GM12892 (cell line): Measurements from ENCODE around the gene ABHD12B.

Experiments used
- DNase-seq: peaks from one replicate; pipeline ENCODE4 v3.0.0; 2011; ENCODE audit not compliant: insufficient read length
- FAIRE-seq: peaks from 2 replicates; lab custom pipeline; 2011; peaks lifted over from hg19 to GRCh38; lab: Jason Lieb, UNC
- POLR2A ChIP-seq: IDR thresholded peaks from 2 replicates; pipeline ENCODE4 v1.6.1; 2011; ENCODE audit warnings: low read depth, low read length, control low read depth
- POLR2AphosphoS5 ChIP-seq: IDR thresholded peaks from 2 replicates; pipeline ENCODE4 v1.6.1; 2011; ENCODE audit warnings: low read depth, low read length, control low read depth
- TAF1 ChIP-seq: IDR thresholded peaks from 2 replicates; pipeline ENCODE4 v1.6.1; 2011; ENCODE audit warnings: low read depth, mild to moderate bottlenecking, control low read depth, low read length, borderline replicate concordance

Gene ABHD12B

DNA sequence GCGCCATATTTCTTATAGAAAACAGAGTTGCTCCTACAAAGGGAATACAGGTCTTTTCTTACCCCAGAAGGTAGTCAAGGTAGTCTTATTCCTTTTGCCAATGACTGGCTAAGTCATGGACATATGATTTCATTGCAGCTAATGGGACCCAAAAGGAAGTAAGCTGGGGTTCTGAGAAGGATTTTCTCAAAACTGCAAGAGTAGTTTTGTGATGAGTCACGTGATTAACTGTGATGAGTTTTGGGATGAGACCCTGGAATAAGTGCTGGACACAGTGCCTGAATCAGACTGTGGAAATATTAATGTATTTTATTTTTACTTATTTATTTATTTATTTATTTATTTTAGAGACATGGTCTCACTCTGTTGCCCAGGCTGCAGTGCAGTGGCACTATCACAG is 27.5 kb upstream of the ABHD12B start:
- FAIRE-seq (no peak), DNase-seq (no peak)
- no peak for TF ChIP-seq TAF1
- no peak for TF ChIP-seq POLR2A
- TF ChIP-seq POLR2AphosphoS5: no peak

DNA sequence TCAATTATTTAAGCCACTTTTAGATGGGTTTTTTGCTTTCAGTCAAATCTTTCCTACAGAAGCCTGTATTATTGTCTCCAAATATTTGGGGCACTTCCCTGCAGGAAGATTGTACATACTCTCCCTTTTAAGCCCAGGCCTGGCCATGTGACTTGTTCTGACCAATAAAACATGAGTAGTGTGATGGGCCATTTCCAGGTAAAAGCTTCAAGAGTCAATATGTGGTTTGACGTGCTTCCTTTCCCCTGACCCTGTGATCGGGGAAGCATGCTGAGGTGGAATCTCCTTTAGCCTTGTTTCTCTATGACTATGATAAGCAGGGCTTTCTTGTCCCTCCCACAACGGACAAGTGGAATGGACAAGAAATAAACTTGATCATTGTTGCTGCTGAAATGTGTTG is 26.7 kb upstream of the ABHD12B start:
- DNase-seq: no peak
- no peak for TF ChIP-seq TAF1
- no peak for TF ChIP-seq POLR2AphosphoS5
- TF ChIP-seq POLR2A: no peak
- FAIRE-seq: no peak

DNA sequence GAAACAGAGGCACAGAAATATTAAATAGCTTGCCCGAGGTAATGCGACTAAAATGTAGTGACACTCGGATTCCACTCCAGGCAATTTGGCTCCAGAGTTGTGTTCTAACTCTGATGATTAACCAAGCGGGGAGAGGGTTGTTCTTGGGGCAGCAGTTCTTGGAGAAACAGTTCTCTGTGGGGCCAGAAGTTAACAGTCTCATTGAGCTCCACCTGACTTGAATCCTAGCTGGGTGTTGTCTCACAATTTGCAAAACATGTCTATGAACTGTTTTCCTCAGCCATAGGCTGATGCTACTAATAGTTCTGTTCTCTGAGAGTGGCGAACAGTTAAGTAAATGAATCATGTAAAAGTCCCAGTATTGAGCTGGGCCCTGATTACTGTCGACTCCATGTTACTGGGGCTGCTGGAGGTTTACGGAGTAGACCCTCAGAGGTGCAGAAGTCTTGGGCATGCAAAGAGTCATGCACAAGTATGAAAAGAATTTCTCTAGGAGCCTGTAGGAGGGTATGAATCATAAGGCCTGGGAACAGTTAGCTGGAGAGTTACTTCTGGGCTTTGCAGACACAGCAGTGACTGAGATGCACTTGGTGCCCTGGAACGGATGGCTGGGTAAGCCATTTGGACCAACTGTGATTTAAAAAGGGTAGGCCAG is 25.5 kb upstream of the ABHD12B start:
- DNase-seq (no peak), FAIRE-seq (no peak)
- TF ChIP-seq POLR2A: no peak
- no peak for TF ChIP-seq TAF1
- no peak for TF ChIP-seq POLR2AphosphoS5

DNA sequence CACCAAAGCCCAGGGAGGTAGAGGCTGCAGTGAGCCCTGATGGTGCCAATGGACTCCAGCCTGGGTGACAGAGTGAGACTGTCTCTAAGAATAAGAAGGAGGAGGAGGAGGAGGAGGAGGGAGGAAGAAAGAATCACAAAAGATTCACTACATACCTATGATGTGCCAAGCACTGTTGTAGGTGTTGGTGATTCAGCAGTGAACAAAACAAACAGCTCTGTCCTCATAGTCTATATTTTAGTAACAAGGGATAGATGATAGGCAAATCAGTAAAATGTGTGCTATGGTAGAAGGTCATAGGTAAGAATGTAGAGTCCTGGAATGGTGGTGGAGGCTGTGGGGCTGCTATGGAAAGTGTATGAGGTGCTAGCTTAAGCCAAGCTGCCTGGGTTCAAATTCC is 18.0 kb upstream of the ABHD12B start:
- DNase-seq (no peak), FAIRE-seq (no peak)

DNA sequence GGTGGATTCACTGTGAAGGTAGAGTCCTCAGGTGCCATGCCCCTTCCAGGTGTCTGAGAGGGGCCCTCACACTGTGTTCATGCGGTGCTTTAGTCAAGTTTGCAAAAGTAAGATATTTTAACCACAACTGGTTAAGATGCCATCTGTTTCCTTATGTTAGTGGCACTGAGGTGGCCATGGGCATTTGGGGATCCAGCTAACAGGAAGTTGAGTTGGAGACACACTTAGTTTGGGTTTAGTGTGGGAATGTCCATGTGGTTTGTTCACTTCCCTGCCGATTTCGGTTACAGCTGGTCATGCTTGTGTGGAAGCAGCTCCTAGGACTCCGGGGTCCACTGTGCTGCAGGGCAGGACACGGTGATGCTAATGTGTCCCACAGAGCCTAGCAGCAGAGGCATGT is 17.3 kb upstream of the ABHD12B start:
- no peak for DNase-seq
- no peak for FAIRE-seq
- TF ChIP-seq POLR2A (no peak), POLR2AphosphoS5 (no peak), TAF1 (no peak)

More for the DNA sequence above, 18.0 kb upstream of the ABHD12B start:
- no peak for TF ChIP-seq POLR2A
- no peak for TF ChIP-seq TAF1
- no peak for TF ChIP-seq POLR2AphosphoS5

DNA sequence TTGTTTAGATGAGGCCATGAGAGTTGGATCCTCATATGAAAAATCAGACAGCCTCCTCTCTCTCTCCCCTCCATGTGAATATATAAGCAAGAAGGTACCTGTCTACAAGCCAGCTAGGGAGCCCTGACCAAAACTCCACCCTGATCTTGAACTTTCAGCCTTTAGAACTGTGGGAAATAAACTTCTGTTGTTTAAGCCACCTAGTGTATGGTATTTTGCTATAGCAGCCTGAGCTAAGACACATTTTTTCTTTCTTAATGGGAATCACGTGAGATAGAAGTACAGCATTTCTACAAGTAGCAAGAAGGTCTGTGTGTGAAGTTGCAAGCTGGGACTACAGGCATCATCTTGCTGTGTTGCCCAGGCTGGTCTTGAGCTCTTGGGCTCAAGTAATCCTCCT is 16.3 kb upstream of the ABHD12B start:
- no peak for TF ChIP-seq TAF1
- TF ChIP-seq POLR2A: no peak
- TF ChIP-seq POLR2AphosphoS5: no peak
- DNase-seq (no peak), FAIRE-seq (no peak)

DNA sequence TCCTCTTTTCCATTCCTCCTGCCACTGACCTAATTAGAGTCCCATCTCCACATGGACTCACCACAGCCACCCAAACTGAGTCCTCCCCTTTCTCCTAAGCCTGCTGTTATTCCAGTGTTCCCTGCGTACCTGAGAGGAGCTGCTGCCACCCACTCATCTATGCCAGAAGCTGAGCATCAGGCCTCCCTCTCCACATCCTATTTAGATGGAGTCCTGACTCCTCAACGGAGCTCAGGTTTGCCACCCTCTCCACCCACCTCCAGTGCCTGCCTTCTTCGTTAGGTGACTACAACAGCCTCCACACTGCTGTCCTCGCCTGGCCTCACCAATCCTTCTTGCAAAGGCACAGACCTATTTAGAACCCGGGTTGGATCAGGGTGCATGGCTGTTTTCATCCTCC is 15.2 kb upstream of the ABHD12B start:
- FAIRE-seq (no peak), DNase-seq (no peak)
- no peak for TF ChIP-seq POLR2AphosphoS5
- no peak for TF ChIP-seq POLR2A
- no peak for TF ChIP-seq TAF1

DNA sequence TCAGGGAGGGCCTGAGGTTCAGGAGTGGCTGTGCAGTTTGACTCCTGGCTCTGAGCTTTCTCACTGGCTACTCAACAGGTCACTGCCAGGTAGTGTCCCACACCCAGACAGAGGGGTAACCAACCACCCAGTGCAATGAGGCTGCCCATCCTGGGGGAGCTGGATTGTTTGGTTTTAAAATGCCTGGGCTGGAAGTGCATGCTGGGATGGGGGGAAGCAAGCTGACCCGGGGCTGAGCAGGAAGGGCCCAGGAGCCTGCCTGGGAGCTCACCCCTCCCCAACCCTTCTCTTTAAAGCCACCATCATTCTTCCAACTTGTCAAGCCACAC is 12.6 kb upstream of the ABHD12B start:
- FAIRE-seq (peak; percentile 24), DNase-seq (no peak)
- TF ChIP-seq TAF1 (no peak), POLR2AphosphoS5 (no peak), POLR2A (no peak)

DNA sequence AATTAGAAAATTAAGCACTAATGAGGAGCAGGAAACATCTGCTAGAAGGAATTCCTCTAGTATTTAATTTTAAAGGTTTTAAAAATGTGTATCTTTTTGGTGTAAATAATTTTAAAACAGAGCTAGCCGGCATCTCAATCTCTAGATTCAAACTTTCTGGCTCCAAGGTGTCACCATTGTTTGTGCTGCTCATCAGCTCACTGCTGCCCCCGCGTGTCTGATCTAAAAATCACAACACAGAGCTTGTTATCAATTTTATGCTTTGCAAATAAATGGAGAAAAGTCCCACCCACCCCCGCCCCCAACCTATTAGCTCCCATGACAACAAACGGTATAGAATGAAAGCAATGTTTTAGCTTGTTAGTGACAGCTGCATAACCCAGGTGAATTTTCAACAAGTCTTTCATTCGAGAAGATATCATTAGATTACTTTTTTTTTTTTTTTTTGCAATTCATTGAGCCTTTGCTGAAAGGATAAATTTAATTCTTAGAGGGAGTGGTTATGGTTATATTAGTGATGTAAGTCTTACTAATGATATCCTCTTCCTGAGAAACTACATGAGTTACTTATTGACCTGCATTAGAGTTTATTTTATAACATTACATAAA is 11.3 kb upstream of the ABHD12B start:
- TF ChIP-seq POLR2AphosphoS5: no peak
- TF ChIP-seq TAF1: no peak
- no peak for TF ChIP-seq POLR2A
- FAIRE-seq (peak; percentile 67), DNase-seq (peak; percentile 53)

DNA sequence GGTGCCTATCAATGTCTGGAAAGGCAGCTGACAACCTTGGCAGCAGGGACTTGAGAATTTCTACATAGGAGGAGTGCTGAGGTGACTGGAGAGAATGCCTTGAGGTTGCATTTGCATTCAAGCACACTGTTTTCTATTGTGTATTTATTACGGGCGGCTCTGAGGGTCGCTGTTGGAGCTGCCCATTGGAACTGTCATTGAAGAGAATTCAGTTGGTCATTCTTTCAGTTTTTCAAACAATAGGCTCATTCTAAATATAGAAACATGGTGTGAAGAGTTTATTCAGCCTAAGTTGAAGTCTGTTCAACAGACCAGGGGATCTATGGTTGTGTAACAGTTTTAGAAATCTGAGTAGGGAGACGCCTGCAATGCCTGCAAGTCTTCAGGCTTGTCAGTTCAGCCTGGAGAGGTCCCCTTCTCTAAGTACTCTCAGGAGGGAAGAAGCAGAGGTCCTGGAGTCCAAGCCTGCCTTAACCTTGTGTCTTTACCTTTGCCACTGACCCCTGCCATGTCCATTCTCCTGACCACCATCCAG is 9.8 kb upstream of the ABHD12B start:
- TF ChIP-seq POLR2A (no peak), POLR2AphosphoS5 (no peak), TAF1 (no peak)
- DNase-seq (no peak), FAIRE-seq (no peak)

DNA sequence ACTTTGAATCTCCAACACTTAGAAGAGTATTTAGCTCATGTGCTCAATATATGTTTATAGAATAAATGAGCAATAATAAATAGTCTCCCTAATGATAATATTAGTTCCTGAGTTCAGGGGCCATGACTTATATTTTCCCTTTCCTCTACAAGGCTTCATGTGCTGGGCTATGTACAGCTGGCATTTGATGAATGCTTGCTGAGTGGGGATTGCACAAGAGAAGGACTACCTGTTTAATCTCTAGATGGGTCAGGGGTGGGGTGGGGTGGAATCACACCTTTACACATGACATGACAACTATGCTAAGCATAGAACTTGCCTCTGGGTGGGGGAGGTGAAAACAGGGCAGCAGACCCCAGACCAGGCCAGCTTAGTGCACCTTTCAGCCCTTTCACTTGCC is 7.6 kb upstream of the ABHD12B start:
- FAIRE-seq (no peak), DNase-seq (no peak)
- TF ChIP-seq POLR2AphosphoS5 (no peak), POLR2A (no peak), TAF1 (no peak)

DNA sequence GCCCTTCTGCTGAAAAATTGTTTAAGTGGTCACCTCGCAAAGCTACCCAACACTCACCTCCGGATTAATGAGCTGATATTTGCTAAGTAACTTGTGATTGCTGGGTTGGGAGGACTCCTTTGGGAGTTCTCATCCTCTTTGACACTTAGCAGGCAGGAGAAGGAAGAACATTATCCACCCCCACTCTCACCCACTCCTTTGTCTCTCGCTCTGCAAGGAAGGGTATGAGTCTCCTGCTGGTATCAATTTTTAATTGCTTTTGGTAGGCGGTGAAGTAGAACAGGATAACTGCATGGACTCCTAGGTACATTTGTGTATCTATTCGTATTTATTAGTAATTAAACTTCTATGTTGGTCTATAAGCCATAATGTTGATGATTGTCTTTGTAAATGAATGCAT is 6.9 kb upstream of the ABHD12B start:
- TF ChIP-seq POLR2A (no peak), TAF1 (no peak), POLR2AphosphoS5 (no peak)
- FAIRE-seq: no peak

More for the DNA sequence above, 6.9 kb upstream of the ABHD12B start:
- no peak for DNase-seq
